IMR-90 (cell line): ENCODE data around the gene SLC26A5. TPM values are rescaled to one million over a fixed set of nuclear protein-coding genes. Genes with fewer than 3 reads are reported as not detected.
A peak's percentile ranks its signal among the peaks of the same experiment; 100 is the strongest.

ENCODE experiments used
- ATAC-seq: fragments of 200-7000 bp; cut with Tn5 transposase; 2 replicates; pipeline ENCODE4 v1.9.1; 2020; ENCODE audit warnings: low read depth, mild to moderate bottlenecking, moderate library complexity
- BruUV-seq: library from RNA; stranded (reverse); fragments of 400-500 nt; replicated peaks from 2 replicates; lab custom pipeline; 2021; lab: Mats Ljungman, UMichigan
- CTCF ChIA-PET: fragments of 300-600 bp; formaldehyde crosslinking; extraction: SDS; loops from one replicate; lab custom pipeline; 2021; ENCODE audit warnings: antibody characterized with exemption; lab: Yijun Ruan, JAX
- POLR2A ChIA-PET: fragments of 300-600 bp; sonication (Branson Sonifier 250); formaldehyde crosslinking; loops from one replicate; lab custom pipeline; 2022; ENCODE audit warnings: antibody characterized with exemption; ENCODE audit not compliant: unreplicated experiment; lab: Charles Lee
- DNase-seq: peaks from one replicate; pipeline ENCODE4 v3.0.0; 2013
- H2AFZ ChIP-seq: replicated peaks from 2 replicates; pipeline ENCODE3; 2013; ENCODE audit warnings: low read length, mild to moderate bottlenecking; ENCODE audit not compliant: poor library complexity
- H2AK5ac ChIP-seq: 2 replicates; pipeline ENCODE4 v1.6.1; 2013; ENCODE audit warnings: low read depth, low read length, inconsistent platforms
- H2AK9ac ChIP-seq: replicated peaks from 2 replicates; pipeline ENCODE3; 2013; ENCODE audit warnings: mild to moderate bottlenecking, low read depth, low read length, moderate library complexity; ENCODE audit not compliant: poor library complexity
- H2BK120ac ChIP-seq: 2 replicates; pipeline ENCODE4 v1.6.1; 2013; ENCODE audit warnings: low read depth, low read length, inconsistent platforms
- H2BK15ac ChIP-seq: 3 replicates; pipeline ENCODE4 v1.6.1; 2013; ENCODE audit warnings: low read depth, low read length, inconsistent platforms
- H2BK20ac ChIP-seq: 2 replicates; pipeline ENCODE4 v1.6.1; 2013; ENCODE audit warnings: low read depth, mild to moderate bottlenecking, inconsistent platforms, low read length, moderate library complexity
- H2BK5ac ChIP-seq: 2 replicates; pipeline ENCODE4 v1.6.1; 2013; ENCODE audit warnings: mild to moderate bottlenecking, low read depth, low read length, inconsistent platforms; ENCODE audit not compliant: poor library complexity, severe bottlenecking
- H3K14ac ChIP-seq: replicated peaks from 2 replicates; pipeline ENCODE4 v1.6.1; 2013; ENCODE audit warnings: low read depth, low read length, inconsistent platforms
- H3K18ac ChIP-seq: 2 replicates; pipeline ENCODE4 v1.6.1; 2013; ENCODE audit warnings: low read depth, low read length, control low read depth
- H3K23ac ChIP-seq: 2 replicates; pipeline ENCODE4 v1.6.1; 2013; ENCODE audit warnings: low read depth, low read length, inconsistent platforms
- H3K27ac ChIP-seq: 2 replicates; pipeline ENCODE4 v1.5.1; 2013; ENCODE audit warnings: mild to moderate bottlenecking, control low read depth, low read length; ENCODE audit not compliant: insufficient read depth
- H3K27me3 ChIP-seq: 2 replicates; pipeline ENCODE4 v1.6.1; 2013; ENCODE audit warnings: low read length; ENCODE audit not compliant: control insufficient read depth, insufficient read depth
- H3K36me3 ChIP-seq: 2 replicates; pipeline ENCODE4 v1.6.1; 2013; ENCODE audit warnings: low read length, mixed read lengths; ENCODE audit not compliant: control insufficient read depth, insufficient read depth
- H3K4ac ChIP-seq: 2 replicates; pipeline ENCODE4 v1.6.1; 2013; ENCODE audit warnings: low read depth, low read length, inconsistent platforms
- H3K4me1 ChIP-seq: 2 replicates; pipeline ENCODE4 v1.6.1; 2013; ENCODE audit warnings: low read length, mixed read lengths; ENCODE audit not compliant: control insufficient read depth, insufficient read depth
- H3K4me2 ChIP-seq: 2 replicates; pipeline ENCODE4 v1.6.1; 2013; ENCODE audit warnings: low read depth, mild to moderate bottlenecking, control low read depth, low read length, moderate library complexity
- H3K4me3 ChIP-seq: 2 replicates; pipeline ENCODE4 v1.5.1; 2013; ENCODE audit warnings: low read depth, mild to moderate bottlenecking, control low read depth, low read length, moderate library complexity; ENCODE audit not compliant: insufficient read depth
- H3K56ac ChIP-seq: 2 replicates; pipeline ENCODE4 v1.6.1; 2013; ENCODE audit warnings: low read length, inconsistent platforms; ENCODE audit not compliant: insufficient read depth; ENCODE audit errors: extremely low read depth
- H3K79me1 ChIP-seq, 2 experiments: 2 replicates each; pipeline ENCODE4 v1.6.1; 2013; ENCODE audit warnings: low read length in 2 of 2, inconsistent platforms in 1 of 2, low read depth in 1 of 2
- H3K9ac ChIP-seq: 2 replicates; pipeline ENCODE4 v1.6.1; 2013; ENCODE audit warnings: low read depth, low read length, control low read depth
- H3K9me1 ChIP-seq: 2 replicates; pipeline ENCODE4 v1.6.1; 2013; ENCODE audit warnings: low read length, inconsistent platforms; ENCODE audit not compliant: insufficient read depth
- H3K9me3 ChIP-seq: 2 replicates; pipeline ENCODE4 v1.6.1; 2013; ENCODE audit warnings: low read length; ENCODE audit not compliant: control insufficient read depth, insufficient read depth
- H4K20me1 ChIP-seq: 2 replicates; pipeline ENCODE4 v1.6.1; 2013; ENCODE audit warnings: low read length, inconsistent platforms; ENCODE audit not compliant: insufficient read depth
- H4K5ac ChIP-seq: 2 replicates; pipeline ENCODE4 v1.6.1; 2013; ENCODE audit warnings: mild to moderate bottlenecking, low read depth, low read length, control low read depth
- H4K8ac ChIP-seq, 2 experiments: 2 replicates each; pipeline ENCODE4 v1.6.1; 2013; ENCODE audit warnings: low read depth in 2 of 2, low read length in 2 of 2, control low read depth in 1 of 2, inconsistent platforms in 1 of 2
- H4K91ac ChIP-seq: 2 replicates; pipeline ENCODE4 v1.6.1; 2013; ENCODE audit warnings: low read depth, low read length, inconsistent platforms; ENCODE audit not compliant: insufficient read depth
- RAD21 ChIP-seq: IDR thresholded peaks from 2 replicates; pipeline ENCODE4 v1.6.1; 2012; ENCODE audit warnings: low read length, improper control_type of control experiment
- WGBS, 2 experiments: methylation state at CpG; one replicate each; pipeline versions ENCODE4 v1.1.5 to v1.1.7; 2013; ENCODE audit warnings: missing lambda C conversion rate in 2 of 2; ENCODE audit not compliant: insufficient read length in 1 of 2; ENCODE audit errors: extremely low coverage in 2 of 2; 5-methylcytosine and 5-hydroxymethylcytosine counted together
- dilution Hi-C: fragments of 300-500 bp; cut with HindIII; formaldehyde crosslinking; loops from one replicate; pipeline ENCODE4 v1.14.3; 2018; ENCODE audit warnings: low sequenced_read_pairs; ENCODE audit not compliant: unreplicated experiment
- in situ Hi-C: fragments of 300-500 bp; cut with MboI; formaldehyde crosslinking; loops from 3 replicates; pipeline ENCODE4 v1.14.3; 2019; ENCODE audit warnings: low sequenced_read_pairs, inconsistent platforms, mixed read lengths
- intact Hi-C: fragments of 100-400 bp; cut with micrococcal nuclease; formaldehyde crosslinking; loops from 2 replicates; pipeline ENCODE4 v1.10.0; 2022
- polyA plus RNA-seq, 3 experiments: library from polyadenylated mRNA; depleted of rRNA; stranded (reverse); fragments of >200 nt; gene quantifications; 2 replicates each; pipeline ENCODE4 v1.2.3, GENCODE V29; 2012; ENCODE audit warnings: low replicate concordance in 1 of 3
- total RNA-seq: library from RNA; depleted of rRNA; stranded (reverse); fragments of >200 nt; gene quantifications from 2 replicates; pipeline ENCODE4 v1.2.3, GENCODE V29; 2012

Gene SLC26A5
- total and polyA plus RNA-seq, 2 of the 4 experiments (the other 2 are of a cell fraction): not detected

DNA sequence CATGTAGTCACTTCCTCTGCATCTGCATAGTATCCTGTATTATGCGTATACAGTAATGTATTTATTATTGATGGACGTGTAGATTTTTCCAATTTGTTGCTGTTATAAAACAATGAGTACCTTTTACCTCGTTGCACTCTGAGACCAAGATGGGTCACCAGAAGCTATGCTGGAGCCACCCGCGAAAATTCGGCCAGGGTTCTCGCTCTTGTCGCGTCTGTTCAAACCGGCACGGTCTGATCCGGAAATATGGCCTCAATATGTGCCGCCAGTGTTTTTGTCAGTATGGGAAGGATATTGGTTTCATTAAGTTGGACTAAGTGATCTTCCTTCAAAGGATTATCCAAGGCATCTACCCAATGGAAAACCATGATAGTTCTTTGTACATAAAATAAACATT is 97.6 kb downstream of the SLC26A5 start:
- H4K20me1 ChIP-seq: peaks cover 23% of the 10 kb centered on the region; the same call in 1 of the 2 replicates
- no CpG with 5 or more reads among the region's 13 CpGs for WGBS, 2 experiments
- no peak overlapping the region for H3K23ac ChIP-seq
- H3K9me3 ChIP-seq: no peaks in the 10 kb centered on the region
- in situ Hi-C loops (no loop called here), dilution Hi-C loops (no loop called here), intact Hi-C loops (no loop called here)
- no peak for ATAC-seq
- H3K9ac ChIP-seq: 0 out of 2 replicates have a peak overlapping the region, but pooled peaks have one; percentile 38
- peaks cover 16 to 26% of the 10 kb centered on the region in 2 experiments; a peak in 3 of 4 replicates for H3K79me1 ChIP-seq
- no peak overlapping the region for H3K56ac ChIP-seq
- H2BK5ac ChIP-seq: no peak overlapping the region
- peak overlapping the region; percentile 5 for H3K4me2 ChIP-seq
- H3K4me3 ChIP-seq: peak overlapping the region; percentile 61
- no peak overlapping the region for H4K8ac ChIP-seq
- ChIA-PET CTCF (interaction anchor here (0.6 kb wide), 1 partner anchor 21 kb away, joined by 3 read pairs; no protein-coding TSS in a partner anchor), POLR2A (no interaction called here)
- no peak overlapping the region for H4K5ac ChIP-seq
- H2BK20ac ChIP-seq: no peak overlapping the region
- no peak overlapping the region for H3K27ac ChIP-seq
- H3K27me3 ChIP-seq: no peaks in the 10 kb centered on the region
- H2BK15ac ChIP-seq: no peak overlapping the region
- TF ChIP-seq RAD21: no peak
- no peak overlapping the region for H2AK9ac ChIP-seq
- H4K91ac ChIP-seq: no peak overlapping the region
- H3K14ac ChIP-seq: no peak overlapping the region
- no peak for DNase-seq
- H2AK5ac ChIP-seq: no peak overlapping the region
- no TSS peak for BruUV-seq
- H3K9me1 ChIP-seq: no peaks in the 10 kb centered on the region; the same call in none of the 2 replicates
- no peak overlapping the region for H2AFZ ChIP-seq
- no peak overlapping the region for H3K4ac ChIP-seq
- no peak overlapping the region for H2BK120ac ChIP-seq
- peaks cover 10% of the 10 kb centered on the region for H3K36me3 ChIP-seq
- no peaks in the 10 kb centered on the region for H3K4me1 ChIP-seq
- no peak overlapping the region for H3K18ac ChIP-seq
